A172 (cell line): Measurements from ENCODE around the gene LAMA3. TPM values are rescaled to one million over a fixed set of nuclear protein-coding genes. Genes with fewer than 3 reads are reported as not detected.

ENCODE experiments used
- DNase-seq: peaks from one replicate; pipeline ENCODE4 v3.0.0-alpha.2; 2015; ENCODE audit warnings: low spot score
- total RNA-seq: library from RNA; depleted of rRNA; stranded (reverse); fragments of >200 nt; shearing (Covaris generic); gene quantifications from 2 replicates; pipeline ENCODE4 v1.2.3, GENCODE V29; 2014

The LAMA3 gene
- total RNA-seq, 1 experiment from 2014 or later: 2.7 TPM

DNA sequence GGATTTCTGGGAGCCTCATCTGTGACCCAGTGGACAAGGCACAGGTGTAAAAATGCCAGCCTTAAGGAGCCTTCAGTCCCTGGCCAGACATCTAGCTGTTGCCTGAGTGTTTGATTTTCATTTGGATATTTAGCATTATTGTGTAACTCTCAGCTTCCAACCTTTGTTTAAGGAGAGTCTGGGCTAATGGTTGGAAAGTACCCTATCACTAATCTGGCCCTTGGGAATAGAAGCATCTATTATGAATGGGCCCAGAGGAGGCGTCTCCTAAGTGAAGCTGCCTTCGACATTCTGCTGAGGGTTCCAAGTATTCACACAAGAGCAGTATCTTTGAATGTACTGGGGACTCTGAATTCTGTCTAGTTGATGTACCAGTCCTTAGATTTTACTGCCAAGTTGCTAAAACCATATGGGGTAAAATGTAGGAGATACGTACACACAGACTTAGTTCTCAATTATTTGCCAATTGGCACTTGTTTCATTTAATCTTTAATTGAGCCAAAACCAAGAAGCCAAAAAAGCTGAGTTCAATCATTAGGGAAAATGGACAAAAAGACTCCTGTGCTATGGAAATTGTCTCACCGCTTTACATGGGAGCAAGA, 19.3 kb upstream of the LAMA3 start:
- DNase-seq: no peak

DNA sequence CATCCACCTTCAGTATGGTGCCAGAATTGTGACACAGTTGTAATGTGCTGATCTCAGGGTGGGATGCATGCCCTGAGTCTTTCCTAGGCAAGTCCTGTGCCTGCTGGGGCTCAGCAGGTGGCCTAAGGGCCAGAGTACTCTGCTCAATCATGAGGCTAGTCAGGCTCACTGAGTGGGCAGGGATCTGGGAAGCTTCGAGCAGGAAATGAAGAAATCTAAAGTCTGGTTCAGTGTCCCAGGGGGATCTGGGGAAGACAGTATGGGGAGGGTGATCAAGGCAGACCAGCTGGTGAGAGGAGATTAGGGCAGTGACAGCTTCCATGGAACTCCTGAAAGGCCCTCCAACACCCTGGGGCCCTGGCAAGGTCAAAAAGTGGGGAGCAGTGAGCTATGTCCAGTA, 17.7 kb upstream of the LAMA3 start:
- DNase-seq: no peak

DNA sequence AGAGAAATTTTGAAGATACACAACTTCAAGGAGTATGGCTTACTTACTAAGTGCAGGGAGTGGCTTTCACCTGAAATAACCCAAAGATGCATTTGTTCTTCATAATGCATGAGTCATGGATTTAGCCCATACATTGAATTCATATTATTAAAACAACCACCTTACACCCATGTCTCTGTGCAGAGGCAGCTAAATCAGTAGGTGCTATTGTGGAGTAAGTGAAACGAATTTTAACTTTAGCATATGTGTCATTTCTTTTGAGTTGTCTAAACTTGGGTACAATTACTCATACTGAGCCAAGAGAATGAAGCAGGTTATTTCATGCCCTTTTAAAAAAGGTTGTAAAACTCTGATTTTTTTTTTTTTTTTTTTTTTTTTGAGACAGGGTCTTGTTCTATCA, 15.5 kb upstream of the LAMA3 start:
- no peak for DNase-seq

- no peak for DNase-seq
Observed at GRCh38 chr18:23675236-23675635, 14.0 kb upstream of the LAMA3 start.

DNA sequence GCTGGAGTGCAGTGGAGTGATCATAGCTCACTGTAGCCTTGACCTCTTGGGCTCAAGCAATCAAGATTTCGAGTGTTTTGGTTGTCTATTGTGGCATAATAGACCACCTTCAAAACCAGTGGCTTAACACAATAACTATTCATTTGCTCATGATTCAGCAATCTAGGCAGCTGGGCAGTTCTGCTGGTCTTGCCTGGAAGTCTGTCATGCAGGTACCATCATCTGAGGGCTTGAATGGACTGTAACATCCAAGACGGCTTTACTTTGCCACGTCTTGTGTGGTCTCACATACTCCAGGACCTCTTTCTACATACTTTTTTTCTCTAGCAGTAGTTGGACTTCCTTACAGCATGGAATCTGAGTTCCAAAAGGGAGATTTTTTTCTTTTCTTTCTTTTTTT, 13.4 kb upstream of the LAMA3 start:
- DNase-seq: no peak

DNA sequence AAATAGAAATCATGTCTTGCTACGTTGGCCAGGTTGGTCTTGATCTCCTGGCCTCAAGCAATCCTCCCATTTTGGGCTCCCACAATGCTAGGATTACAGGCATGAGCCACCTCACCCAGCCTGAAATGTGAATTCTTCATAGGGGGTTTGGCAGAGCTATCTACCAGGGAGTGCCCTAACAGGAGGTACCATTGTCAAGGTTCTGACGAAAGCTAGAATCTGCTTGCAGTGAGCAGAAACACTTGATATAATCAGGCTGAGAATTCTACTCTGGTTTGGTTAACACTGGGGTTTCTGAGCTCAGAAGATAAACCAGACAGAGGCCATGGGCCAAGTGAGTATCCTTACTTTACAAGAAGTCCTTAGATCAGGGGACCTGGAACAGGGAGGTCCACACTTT, 7.2 kb upstream of the LAMA3 start:
- DNase-seq: no peak

- no peak for DNase-seq
Observed at GRCh38 chr18:23682472-23682871, 6.8 kb upstream of the LAMA3 start.

GRCh38 chr18:23683155-23683554, 6.1 kb upstream of the LAMA3 start:
- DNase-seq: no peak

GRCh38 chr18:23683671-23684070, 5.6 kb upstream of the LAMA3 start:
- peak; percentile 29 for DNase-seq

DNA sequence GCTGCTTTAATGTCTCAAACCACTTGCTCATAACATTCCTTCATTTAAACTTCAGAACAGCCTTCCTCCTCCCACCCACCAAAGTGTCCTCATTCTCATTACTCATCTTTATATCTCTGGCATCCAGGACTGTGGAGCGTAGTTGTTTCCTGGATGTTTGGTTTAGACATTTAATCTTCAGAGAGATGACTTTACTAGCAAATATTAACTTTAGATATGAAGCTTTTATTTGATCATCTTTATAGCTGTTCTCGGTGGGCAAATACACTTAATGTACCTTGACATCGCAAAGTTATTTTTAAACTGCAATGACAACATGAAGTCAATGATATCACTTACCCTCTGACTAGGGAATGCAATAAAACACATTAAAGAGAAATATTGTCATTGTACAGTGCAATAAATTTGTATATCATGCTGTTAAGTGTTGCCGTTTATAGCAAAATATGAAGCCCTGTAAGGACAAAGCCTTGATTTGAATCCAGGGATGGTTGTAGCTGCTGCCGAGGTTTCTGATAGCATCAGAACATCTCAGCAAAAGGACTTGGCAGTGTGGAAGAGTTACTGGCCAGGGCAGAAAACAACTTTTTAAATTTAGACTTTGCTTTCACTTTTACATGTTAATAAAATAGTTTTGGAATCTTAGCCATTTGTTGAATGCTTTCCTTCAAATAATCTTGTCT, 4.6 kb upstream of the LAMA3 start:
- DNase-seq: peak; percentile 52

GRCh38 chr18:23688528-23688927, 725 bp upstream of the LAMA3 start:
- DNase-seq: no peak

DNA sequence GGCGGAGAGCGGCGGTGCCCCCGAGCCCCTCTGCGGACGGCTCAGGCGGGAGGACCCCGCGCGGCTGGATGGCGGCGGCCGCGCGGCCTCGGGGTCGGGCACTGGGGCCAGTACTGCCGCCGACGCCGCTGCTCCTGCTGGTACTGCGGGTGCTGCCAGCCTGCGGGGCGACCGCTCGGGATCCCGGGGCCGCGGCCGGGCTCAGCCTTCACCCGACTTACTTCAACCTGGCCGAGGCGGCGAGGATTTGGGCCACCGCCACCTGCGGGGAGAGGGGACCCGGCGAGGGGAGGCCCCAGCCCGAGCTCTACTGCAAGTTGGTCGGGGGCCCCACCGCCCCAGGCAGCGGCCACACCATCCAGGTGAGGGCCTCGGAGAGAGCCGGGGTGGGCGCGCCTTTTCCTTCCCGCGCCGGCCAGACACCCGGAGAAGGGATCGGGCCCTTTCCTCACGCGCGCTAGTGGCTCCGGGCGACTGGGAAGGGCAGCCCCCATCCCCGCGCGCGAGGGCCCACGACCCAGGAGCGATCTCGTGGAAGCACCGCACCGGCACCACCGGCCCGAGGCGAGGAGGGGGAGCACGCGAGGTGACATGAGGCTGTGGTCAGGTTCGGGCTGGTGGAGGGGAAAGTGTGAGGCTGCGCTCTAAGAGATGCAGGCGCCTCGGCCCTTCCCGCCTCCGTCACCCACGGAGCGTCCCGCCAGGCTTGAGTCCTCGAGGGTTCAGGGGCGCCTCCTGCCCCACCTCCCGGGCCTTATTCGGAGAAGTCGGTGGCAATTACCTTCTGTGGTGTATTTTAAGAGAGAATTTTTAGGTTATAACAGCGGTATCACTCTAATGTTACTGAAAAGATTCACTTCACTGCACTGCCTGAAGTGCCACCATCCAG, 607 bp downstream of the LAMA3 start:
- no peak for DNase-seq

- DNase-seq: no peak
Observed at GRCh38 chr18:23690505-23691068, 1.3 kb downstream of the LAMA3 start.

DNA sequence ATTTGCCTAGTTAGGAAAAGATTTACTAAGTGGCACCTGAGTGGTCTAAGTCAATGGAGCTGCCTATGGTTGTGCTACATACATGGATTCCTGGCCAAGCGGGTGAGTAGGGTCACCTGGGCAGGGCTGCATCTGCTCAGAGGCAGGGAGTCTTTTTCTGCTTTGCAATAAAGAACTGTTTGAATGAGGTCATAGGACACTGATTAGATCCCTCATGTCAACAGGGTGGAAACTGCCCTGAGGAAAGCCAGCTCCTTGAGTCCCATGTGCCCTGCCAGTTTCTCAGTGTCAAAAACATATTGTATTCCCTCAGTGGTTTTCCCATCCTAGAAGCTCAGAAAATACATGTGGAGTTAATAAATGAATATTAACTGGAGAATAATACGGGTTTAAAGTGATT, 4.6 kb downstream of the LAMA3 start:
- DNase-seq: no peak

DNA sequence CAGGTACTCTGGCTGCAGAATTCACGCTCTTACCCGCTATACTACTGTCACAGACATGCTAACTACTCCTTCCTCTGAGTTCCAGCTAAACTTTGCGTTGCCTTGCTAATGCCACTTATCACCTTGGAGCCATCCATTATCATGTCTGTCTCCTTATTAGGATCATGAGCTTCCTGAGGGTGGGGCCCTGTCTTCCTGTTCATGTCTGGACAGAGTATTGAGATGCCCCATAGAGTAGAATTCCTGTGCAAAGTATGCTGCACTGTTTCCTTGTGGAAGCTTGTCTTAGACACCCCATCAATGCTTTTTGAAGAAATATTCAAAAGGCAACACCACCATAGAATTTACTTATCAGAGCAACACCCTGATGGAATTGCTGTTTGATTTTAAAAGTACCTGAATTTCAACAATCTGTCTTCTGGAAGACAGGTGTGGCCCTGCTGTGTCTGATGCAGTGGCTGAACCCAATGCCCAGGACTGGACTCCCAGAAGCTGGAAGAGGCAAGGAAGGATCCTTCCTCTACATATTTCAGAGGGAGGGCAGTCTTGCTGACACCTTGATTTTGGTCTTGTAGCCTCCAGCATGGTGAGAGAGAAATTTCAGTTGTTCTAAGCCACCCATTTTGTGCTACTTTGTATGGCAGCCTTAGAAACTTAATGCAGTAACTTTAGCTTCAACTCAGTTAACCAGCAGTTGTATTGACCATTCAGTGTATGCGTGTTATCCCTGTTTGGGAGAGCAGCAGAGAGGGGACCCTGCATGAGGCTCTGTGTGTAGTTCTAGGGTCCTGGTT, 5.6 kb downstream of the LAMA3 start:
- DNase-seq: peak; percentile 23

DNA sequence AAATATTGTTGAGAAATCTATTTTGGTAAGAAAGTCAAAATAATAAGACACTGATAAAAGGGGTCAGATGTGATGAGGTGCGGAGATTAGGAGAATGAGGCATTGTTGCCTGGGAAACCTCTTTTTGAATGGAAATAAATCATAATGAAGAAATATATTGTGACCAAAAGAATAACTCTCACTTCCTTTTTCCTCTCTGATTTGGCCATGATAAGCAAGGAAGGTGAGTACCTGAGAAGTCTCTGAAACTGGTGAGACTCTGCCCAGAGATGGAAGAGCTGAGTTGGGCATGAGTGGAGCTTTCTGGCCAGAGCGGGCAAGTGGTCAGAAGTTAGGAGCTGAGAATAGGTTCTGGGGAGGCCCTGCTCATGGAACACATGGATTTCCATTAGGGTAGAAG, 11.8 kb downstream of the LAMA3 start:
- no peak for DNase-seq

- no peak for DNase-seq
Observed at GRCh38 chr18:23701544-23702064, 12.4 kb downstream of the LAMA3 start.

DNA sequence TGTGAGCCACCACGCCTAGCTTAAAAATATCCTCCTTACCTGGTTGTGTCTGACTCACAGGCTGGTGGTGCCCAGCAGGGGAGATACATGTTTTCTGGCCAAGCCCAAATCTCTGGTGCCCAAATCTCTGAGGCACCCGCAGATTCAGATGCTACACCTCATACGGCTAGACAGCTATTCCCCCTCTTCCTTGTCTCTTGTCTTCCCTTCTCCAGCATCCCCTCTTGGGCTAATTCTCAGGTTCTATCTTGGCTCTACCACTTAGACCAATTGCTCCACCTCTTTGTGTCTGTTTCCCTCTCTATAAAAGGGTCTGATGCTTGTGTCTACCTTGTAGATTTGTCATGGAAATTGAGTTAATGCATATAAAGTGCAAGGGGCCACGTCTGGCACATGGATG, 13.4 kb downstream of the LAMA3 start:
- DNase-seq: no peak

DNA sequence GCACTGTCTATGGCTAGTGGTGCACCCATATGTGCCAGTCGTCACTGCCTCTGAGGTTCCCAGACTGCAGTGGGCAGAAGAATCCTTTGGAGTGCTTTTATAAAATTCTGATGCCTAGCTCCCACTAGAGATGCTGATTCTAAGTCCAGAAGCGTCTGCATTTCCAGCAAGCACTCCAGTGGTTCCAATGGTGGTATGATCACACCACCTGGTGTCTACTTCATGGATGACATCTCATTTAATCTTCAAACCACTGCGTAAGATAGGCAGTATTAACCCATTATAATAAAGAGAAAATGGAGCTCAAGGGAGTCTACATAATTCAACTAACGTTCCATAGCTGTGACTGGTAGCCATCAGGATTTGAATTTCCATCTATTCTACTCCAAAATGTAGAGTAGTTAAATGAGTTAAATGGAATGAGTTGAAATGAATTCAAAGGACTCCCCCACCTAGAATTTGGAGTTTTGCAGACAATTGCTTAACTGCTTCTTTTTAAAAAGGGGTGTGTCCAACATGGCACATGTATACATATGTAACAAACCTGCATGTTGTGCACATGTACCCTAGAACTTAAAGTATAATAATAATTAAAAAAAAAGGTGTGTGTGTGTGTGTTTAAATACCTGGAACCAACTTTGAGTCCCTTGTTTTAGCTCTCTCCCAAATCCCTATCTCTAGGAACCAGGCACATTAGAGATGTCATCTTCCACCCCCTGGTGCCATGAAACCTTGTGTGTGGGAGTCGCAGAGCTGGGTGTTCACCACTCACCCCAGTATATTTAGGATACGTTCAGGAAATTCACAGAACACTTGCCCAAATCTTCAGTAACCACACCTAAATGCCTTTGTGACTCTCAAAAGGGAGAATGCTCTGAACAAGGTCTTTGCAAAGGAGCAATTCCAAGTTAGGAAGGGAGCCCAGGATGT, 14.1 kb downstream of the LAMA3 start:
- peak; percentile 74 for DNase-seq

GRCh38 chr18:23703987-23704384, 14.7 kb downstream of the LAMA3 start:
- no peak for DNase-seq
